GM12892 (cell line): Measurements from ENCODE around the gene RBPMS2.

ENCODE experiments used
- POLR2AphosphoS5 ChIP-seq: IDR thresholded peaks from 2 replicates; pipeline ENCODE4 v1.6.1; 2011; ENCODE audit warnings: low read depth, low read length, control low read depth
- TAF1 ChIP-seq: IDR thresholded peaks from 2 replicates; pipeline ENCODE4 v1.6.1; 2011; ENCODE audit warnings: low read depth, mild to moderate bottlenecking, control low read depth, low read length, borderline replicate concordance

DNA sequence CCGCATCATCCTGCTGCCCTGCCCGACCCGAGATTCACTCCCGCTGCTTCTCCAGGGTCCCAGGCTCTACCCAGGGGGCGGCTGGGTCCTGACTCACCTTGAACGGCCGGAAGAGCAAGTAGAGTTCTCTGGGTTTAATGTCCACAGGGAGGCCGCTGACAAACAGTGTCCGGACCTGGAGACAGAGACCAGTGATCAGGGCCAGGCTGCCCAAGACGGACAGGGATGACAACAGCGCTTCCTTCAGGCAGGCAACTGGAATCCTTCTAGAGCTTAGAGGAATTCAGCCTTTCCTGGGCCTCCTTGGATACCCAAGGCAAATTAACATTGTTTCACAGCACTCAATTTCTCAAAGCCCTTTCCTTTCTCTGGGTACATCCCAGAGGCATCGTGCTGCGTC lies 23.9 kb downstream of the RBPMS2 start:
- TF ChIP-seq TAF1, result no peak
- TF ChIP-seq POLR2AphosphoS5, result no peak
